CD4-positive, alpha-beta T cell (primary cell): ENCODE results near the gene MAGEB17. TPM values are rescaled to one million over a fixed set of nuclear protein-coding genes. Genes with fewer than 3 reads are reported as not detected.
"Not testable (repeated sequence)": the region's sequence is repeated elsewhere in the genome, so short reads cannot be mapped to it uniquely, and the experiment has no call there.

Source experiments
- ATAC-seq: fragments of 200-7000 bp; cut with Tn5 transposase; one replicate; pipeline ENCODE4 v1.10.0; 2022; ENCODE audit warnings: mild to moderate bottlenecking; ENCODE audit not compliant: poor library complexity
- CTCF ChIA-PET: fragments of 350-600 bp; sonication (Branson Sonifier 250); formaldehyde crosslinking; loops from one replicate; lab custom pipeline; 2021; ENCODE audit warnings: antibody characterized with exemption, inconsistent platforms; lab: Charles Lee
- POLR2A ChIA-PET: fragments of 350-600 bp; sonication (Branson Sonifier 250); formaldehyde crosslinking; loops from one replicate; lab custom pipeline; 2021; ENCODE audit warnings: antibody characterized with exemption, inconsistent platforms; lab: Charles Lee
- DNase-seq, 14 experiments: peaks; one replicate each; pipeline ENCODE4 v3.0.0-alpha.2; 2013 to 2020; ENCODE audit warnings: mixed read lengths in 2 of 14
- H3K27ac ChIP-seq, 2 donors: one replicate each; pipeline versions ENCODE4 v1.5.1 to v1.7.0; 2013; ENCODE audit warnings: low read length in 2 of 2, low read depth in 1 of 2, mild to moderate bottlenecking in 1 of 2
- H3K27me3 ChIP-seq, 2 experiments: 1 replicate in 1 of 2; 2 replicates in 1 of 2; pipeline versions ENCODE4 v1.6.1 to v1.7.0; 2013; ENCODE audit warnings: low read length in 2 of 2, control low read depth in 1 of 2, mild to moderate bottlenecking in 1 of 2, moderate library complexity in 1 of 2; ENCODE audit not compliant: insufficient read depth in 2 of 2, control insufficient read depth in 1 of 2
- H3K36me3 ChIP-seq: one replicate; pipeline ENCODE4 v1.6.1; 2013; ENCODE audit warnings: low read length, control low read depth; ENCODE audit not compliant: insufficient read depth
- H3K4me1 ChIP-seq: one replicate; pipeline ENCODE4 v1.6.1; 2013; ENCODE audit warnings: low read length, control low read depth; ENCODE audit not compliant: insufficient read depth
- H3K4me3 ChIP-seq: one replicate; pipeline ENCODE4 v1.5.1; 2013; ENCODE audit warnings: mild to moderate bottlenecking, low read length, moderate library complexity
- H3K9me3 ChIP-seq, 2 experiments: 1 replicate in 1 of 2; 2 replicates in 1 of 2; pipeline versions ENCODE4 v1.6.1 to v1.7.0; 2013; ENCODE audit warnings: low read length in 2 of 2, mild to moderate bottlenecking in 2 of 2, control low read depth in 1 of 2, moderate library complexity in 1 of 2; ENCODE audit not compliant: control insufficient read depth in 1 of 2, insufficient read depth in 1 of 2
- H3K27ac Mint-ChIP-seq: one replicate; pipeline ENCODE4 v1.8.0; 2020; ENCODE audit warnings: mixed read lengths
- H3K27me3 Mint-ChIP-seq: one replicate; pipeline ENCODE4 v1.8.0; 2021; ENCODE audit warnings: mixed read lengths
- H3K36me3 Mint-ChIP-seq: one replicate; pipeline ENCODE4 v1.8.0; 2021; ENCODE audit warnings: low read depth, mixed read lengths
- H3K4me1 Mint-ChIP-seq: one replicate; pipeline ENCODE4 v1.8.0; 2021; ENCODE audit warnings: low read depth, mixed read lengths
- H3K4me3 Mint-ChIP-seq: one replicate; pipeline ENCODE4 v1.8.0; 2020; ENCODE audit warnings: mild to moderate bottlenecking, mixed read lengths
- H3K9me3 Mint-ChIP-seq: one replicate; pipeline ENCODE4 v1.8.0; 2020; ENCODE audit warnings: mixed read lengths
- intact Hi-C, 2 experiments: fragments of 100-400 bp; cut with DNase I in 1 of 2; cut with micrococcal nuclease in 1 of 2; formaldehyde crosslinking; loops; one replicate each; pipeline versions ENCODE4 v1.15.1 to v1.9.0; 2023 to 2025; cut with DNase I, micrococcal nuclease
- total RNA-seq, 174 experiments: library from RNA in 2 of 174; stranded (reverse) in 2 of 174; gene quantifications; one replicate each; pipeline ENCODE4 v1.2.3 and lab custom pipeline; 2021 to 2026
- TF ChIP-seq, protein P1 (sequence below): fragments of 200-600 bp; IDR thresholded peaks from one replicate; pipeline ENCODE4 v1.8.0; 2022; ENCODE audit warnings: antibody characterized with exemption, mild to moderate bottlenecking

Gene MAGEB17
- total RNA-seq, 2 experiments from 2014 or later, result not detected

DNA sequence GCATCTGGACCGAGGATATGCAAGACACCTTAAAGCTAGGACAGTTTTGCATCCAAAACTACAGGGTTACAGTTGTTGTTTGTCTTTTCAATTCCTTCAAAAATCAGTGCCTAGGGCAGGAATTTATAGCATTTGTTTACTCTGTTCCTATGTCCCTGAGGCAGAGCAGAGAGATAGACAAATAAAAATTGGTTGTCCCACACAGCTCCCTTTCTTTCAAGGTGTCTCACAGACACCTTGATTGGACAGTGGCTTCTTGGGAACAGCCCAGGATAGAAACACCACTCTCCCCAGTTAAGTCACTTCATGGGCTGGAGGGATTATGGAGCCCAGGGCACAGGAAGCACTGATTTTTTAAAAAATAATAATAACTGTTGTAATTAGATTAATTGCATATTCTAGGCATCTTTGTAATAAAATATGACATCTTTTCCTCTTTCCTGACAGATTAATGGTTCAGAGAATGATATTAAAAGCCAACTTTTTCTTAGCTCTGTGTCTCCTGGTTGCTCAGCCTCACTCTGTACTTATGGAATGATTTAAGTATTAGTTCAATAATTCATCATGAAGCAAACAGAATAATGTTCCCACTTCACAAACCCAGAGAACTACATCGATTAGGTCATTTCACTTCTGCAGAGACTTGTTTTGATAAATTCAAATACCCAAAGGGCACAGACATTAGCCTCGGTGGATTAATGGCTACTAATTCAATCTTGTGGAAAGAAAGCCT is 8.2 kb downstream of the MAGEB17 start:
- Mint-ChIP-seq H3K9me3 (no peaks in the 10 kb centered on the region), H3K4me3 (no peak overlapping the region), H3K4me1 (no peaks in the 10 kb centered on the region), H3K27ac (no peak overlapping the region), H3K36me3 (no peaks in the 10 kb centered on the region), H3K27me3 (no peaks in the 10 kb centered on the region)
- H3K9me3 ChIP-seq, result no peaks in the 10 kb centered on the region
- TF ChIP-seq, protein P1, sequence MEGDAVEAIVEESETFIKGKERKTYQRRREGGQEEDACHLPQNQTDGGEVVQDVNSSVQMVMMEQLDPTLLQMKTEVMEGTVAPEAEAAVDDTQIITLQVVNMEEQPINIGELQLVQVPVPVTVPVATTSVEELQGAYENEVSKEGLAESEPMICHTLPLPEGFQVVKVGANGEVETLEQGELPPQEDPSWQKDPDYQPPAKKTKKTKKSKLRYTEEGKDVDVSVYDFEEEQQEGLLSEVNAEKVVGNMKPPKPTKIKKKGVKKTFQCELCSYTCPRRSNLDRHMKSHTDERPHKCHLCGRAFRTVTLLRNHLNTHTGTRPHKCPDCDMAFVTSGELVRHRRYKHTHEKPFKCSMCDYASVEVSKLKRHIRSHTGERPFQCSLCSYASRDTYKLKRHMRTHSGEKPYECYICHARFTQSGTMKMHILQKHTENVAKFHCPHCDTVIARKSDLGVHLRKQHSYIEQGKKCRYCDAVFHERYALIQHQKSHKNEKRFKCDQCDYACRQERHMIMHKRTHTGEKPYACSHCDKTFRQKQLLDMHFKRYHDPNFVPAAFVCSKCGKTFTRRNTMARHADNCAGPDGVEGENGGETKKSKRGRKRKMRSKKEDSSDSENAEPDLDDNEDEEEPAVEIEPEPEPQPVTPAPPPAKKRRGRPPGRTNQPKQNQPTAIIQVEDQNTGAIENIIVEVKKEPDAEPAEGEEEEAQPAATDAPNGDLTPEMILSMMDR, result no peak
- no peaks in the 10 kb centered on the region for H3K4me1 ChIP-seq
- H3K4me3 ChIP-seq, result no peak overlapping the region
- no peaks in the 10 kb centered on the region for H3K27me3 ChIP-seq
- CTCF ChIA-PET, result no interaction called here
- H3K27ac ChIP-seq, result no peak overlapping the region
- ATAC-seq, result no peak
- intact Hi-C loops, result no loop called here
- DNase-seq, result no peak
- POLR2A ChIA-PET, result no interaction called here
- no peaks in the 10 kb centered on the region for H3K36me3 ChIP-seq

DNA sequence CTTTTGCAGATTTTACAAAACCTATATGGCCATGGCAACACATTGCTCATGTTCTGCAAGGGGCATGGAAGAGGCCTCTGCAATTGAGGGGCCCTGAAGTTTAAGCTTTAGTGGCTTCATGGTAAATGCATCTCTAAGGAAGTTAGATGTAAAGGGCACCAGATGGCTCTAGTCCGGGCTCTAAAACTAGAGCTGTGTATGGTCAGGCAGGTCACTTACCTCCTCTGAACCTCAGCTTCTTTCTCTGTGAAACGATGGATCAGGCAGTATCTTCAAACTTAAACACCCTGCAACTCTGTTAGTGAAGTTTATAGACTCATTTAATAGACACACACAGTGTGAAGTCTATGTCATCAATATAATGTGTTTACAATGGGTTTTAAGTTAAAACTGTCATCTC is 10.0 kb downstream of the MAGEB17 start:
- no peaks in the 10 kb centered on the region for H3K9me3 ChIP-seq
- TF ChIP-seq, protein P1, result no peak
- Mint-ChIP-seq H3K27me3 (peaks cover 5% of the 10 kb centered on the region), H3K4me1 (no peaks in the 10 kb centered on the region), H3K27ac (no peak overlapping the region), H3K9me3 (no peaks in the 10 kb centered on the region), H3K4me3 (no peak overlapping the region), H3K36me3 (no peaks in the 10 kb centered on the region)
- no peaks in the 10 kb centered on the region for H3K27me3 ChIP-seq
- H3K27ac ChIP-seq, result no peak overlapping the region
- POLR2A ChIA-PET, result no interaction called here
- intact Hi-C loops, result no loop called here
- no peaks in the 10 kb centered on the region for H3K36me3 ChIP-seq
- CTCF ChIA-PET, result no interaction called here
- DNase-seq (no peak), ATAC-seq (no peak)
- H3K4me3 ChIP-seq, result no peak overlapping the region
- no peaks in the 10 kb centered on the region for H3K4me1 ChIP-seq

DNA sequence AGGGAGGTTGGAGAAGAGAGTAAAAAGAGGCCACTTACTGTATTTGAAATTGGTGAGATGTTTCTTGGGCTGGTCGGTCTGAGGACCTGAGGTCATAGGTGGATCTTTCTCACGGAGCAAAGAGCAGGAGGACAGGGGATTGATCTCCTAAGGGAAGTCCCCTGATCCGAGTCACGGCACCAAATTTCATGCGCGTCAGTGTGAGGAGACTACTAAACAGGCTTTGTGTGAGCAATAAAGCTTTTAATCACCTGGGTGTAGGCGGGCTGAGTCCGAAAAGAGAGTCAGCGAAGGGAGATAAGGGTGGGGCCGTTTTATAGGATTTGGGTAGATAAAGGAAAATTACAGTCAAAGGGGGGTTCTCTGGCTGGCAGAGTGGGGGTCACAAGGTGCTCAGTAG is 16.6 kb downstream of the MAGEB17 start:
- H3K27ac Mint-ChIP-seq, intact Hi-C loops, POLR2A ChIA-PET, H3K27me3 ChIP-seq, H3K4me3 Mint-ChIP-seq, ATAC-seq, CTCF ChIA-PET, H3K9me3 ChIP-seq, H3K36me3 Mint-ChIP-seq, H3K27me3 Mint-ChIP-seq, H3K9me3 Mint-ChIP-seq, H3K4me3 ChIP-seq, H3K36me3 ChIP-seq, H3K4me1 ChIP-seq, H3K4me1 Mint-ChIP-seq, DNase-seq, H3K27ac ChIP-seq: not testable (repeated sequence)

DNA sequence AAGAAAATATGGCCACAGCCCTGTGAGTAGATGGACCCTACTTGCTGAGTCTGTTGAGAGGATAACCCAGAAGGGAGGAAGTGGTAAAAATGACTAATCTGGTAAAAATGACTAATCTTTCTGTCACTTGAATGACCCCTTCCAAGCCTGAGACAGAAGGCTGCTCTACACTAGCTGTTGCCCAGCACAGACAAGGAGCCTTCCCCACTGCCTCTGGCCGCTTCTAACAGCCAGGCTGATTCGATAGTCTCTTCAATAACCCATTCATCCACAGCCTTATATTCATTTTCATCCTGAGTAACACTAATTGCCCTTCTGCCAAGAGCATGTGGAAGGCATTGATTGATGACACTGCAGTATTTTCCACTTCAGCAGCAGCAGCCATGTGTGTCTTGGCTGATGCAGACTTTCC is 18.4 kb downstream of the MAGEB17 start:
- Mint-ChIP-seq H3K9me3 (no peaks in the 10 kb centered on the region), H3K27me3 (peaks cover 3% of the 10 kb centered on the region), H3K4me3 (no peak overlapping the region), H3K4me1 (no peaks in the 10 kb centered on the region), H3K27ac (no peak overlapping the region), H3K36me3 (no peaks in the 10 kb centered on the region)
- DNase-seq, result peak in 2 of 14 experiments; percentile 13 to 33
- Histone ChIP-seq H3K27me3 (no peaks in the 10 kb centered on the region), H3K27ac (no peak overlapping the region), H3K4me1 (no peaks in the 10 kb centered on the region), H3K9me3 (no peaks in the 10 kb centered on the region), H3K36me3 (no peaks in the 10 kb centered on the region), H3K4me3 (no peak overlapping the region)
- TF ChIP-seq, protein P1, result no peak
- no peak for ATAC-seq
- ChIA-PET POLR2A (no interaction called here), CTCF (no interaction called here)
- intact Hi-C loops, result no loop called here
